ENCODE measurements around the gene ADM.

The ADM gene

GRCh38 chr11:10325277-10326011, 20.6 kb downstream of the ADM start:
- in situ Hi-C loops (cut with MboI; ENCODE audit: low sequenced_read_pairs): no loop called here

DNA sequence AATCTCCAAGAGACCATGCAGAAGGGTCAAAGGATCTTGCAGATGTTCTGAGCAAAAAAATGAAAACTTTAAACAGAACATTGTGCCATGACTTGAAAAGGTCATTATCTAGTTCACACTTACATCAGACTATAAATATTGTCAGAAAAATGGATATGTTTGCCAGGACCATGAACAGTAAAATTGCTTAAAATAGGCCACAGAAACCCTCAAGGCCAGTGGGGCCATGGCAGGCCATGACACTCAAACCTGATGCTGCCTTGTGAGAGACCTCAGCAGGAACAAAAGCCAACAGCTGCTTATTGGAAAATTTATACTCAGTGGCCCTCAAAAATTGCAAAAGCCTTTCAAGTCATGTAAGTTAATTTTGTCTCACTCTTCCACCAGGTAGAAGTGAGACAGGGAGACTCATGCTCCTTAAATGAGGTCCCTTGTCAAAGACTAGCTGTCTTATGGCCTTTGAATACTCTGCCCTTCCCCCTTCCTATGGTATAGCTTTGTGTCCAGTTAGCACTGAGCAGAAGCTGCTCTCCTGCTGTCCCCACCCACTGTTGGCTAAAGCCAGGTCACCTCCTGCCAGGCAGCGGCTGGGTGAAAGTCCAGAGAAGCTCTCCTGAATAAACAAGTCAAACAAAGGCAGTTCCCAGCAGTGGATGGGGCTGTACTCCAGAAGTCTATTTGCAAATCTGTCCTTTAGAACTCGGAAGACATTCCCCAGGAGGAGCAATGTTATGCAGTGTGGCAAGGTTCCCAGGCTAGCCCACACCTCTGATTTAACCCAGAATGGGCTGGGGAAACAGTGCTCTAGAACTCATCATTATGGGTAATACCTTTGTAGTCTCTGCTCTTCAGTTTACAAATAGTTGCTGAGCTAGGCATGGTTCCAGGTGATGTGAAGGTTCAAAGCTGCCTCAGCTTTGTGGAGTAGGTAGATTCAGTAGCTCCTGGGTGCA, 21.4 kb downstream of the ADM start:
- in situ Hi-C loops (cut with MboI; ENCODE audit: low sequenced_read_pairs): no loop called here

- in situ Hi-C loops (cut with MboI; ENCODE audit: low sequenced_read_pairs): no loop called here
These were observed 22.4 kb downstream of the ADM start for GRCh38 chr11:10327254-10327653.

DNA sequence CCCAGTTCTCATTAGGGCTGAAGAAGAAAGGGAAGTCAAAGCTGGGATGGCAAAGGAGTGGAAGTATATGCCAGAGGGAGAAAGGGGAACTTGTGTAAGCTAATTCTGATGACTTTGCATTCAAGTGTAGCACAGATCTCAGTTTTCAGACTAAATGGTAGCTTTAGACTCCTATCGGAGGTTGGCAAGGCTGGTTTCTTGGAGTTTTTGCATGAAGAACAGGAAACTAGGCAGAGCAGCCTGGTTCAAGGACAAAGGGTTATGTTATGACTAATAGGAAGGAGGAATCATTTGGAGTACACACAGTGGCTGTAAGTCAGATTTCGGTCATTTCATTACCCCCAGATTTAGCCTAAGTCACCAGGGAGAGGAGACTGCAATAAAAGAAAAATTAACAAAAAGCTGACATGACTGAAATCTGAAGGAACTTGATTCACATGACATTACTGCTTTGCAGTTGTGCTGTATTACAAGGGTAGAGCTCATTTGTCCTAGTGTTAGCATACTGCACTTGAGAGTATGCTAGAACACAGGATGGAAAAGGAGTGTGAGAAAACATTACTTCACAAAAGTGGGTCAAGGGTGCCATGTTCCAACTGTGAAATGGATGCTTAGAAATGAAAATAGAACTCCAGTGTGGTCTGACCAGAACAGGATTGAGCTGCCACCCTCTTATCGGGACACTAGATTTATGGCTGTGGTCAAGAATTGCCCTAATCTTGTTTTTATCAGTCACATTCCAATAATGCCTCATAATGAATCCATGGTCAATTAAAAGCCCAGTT, 23.6 kb downstream of the ADM start:
- in situ Hi-C loops (cut with MboI; ENCODE audit: low sequenced_read_pairs): no loop called here

GRCh38 chr11:10329356-10329755, 24.5 kb downstream of the ADM start:
- in situ Hi-C loops (cut with MboI; ENCODE audit: low sequenced_read_pairs): no loop called here

DNA sequence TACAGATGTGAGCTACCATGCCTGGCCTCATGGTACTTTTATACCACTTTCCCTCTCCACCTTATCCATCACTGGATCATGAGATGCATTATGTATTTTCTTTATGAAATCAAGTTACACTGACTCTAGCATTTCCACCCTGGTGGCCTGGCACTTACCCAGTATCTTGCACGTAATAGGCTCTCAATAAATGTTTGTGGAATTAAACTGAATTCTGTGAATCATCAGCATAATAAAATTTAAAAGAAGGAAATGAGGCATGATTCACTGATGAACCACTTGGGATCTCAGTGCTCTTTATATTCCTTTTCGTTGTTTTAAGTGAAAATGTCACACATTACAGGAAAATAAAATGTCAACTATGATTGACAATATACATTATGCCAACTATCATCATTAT, 25.1 kb downstream of the ADM start:
- in situ Hi-C loops (cut with MboI; ENCODE audit: low sequenced_read_pairs): no loop called here

- in situ Hi-C loops (cut with MboI; ENCODE audit: low sequenced_read_pairs): no loop called here
These were observed 26.8 kb downstream of the ADM start for GRCh38 chr11:10331548-10332289.

DNA sequence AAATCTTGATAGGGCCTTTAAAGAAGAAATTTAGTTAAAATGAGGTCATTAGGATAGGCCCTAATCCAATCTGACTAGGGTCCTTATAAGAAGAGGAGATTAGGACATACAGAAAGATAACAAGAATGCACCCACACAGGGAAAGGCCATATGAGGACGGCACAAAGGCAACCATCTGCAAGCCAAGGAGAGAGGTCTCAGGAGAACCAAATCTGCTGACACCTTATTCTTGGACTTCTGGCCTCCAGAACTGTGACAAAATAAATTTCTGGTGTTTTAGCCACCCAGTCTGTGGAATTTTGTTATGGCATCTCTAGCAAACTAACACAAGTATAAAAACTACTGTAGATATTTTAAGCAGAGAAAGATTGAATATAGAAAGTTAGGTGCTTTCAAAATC, 28.6 kb downstream of the ADM start:
- in situ Hi-C loops (cut with MboI; ENCODE audit: low sequenced_read_pairs): no loop called here

DNA sequence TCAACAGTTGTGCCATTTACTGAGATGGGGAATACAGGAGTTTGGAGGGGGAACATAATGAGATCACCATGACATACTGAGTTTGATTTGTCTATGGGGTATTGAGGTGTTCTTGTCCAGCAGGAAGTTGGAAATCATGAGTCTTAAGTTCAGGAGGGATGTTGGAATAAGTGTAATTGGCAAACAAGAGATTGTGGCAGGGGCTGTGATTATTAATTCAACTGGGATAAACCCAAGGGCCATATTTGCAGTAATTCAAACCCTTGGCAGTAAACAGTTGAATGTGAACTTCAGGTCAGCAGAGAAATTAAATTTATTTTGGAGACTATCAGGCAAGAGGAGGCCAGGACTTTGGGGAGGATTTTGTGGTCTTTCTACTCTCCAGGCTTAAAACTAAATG, 33.4 kb downstream of the ADM start:
- in situ Hi-C loops (cut with MboI; ENCODE audit: low sequenced_read_pairs): no loop called here

DNA sequence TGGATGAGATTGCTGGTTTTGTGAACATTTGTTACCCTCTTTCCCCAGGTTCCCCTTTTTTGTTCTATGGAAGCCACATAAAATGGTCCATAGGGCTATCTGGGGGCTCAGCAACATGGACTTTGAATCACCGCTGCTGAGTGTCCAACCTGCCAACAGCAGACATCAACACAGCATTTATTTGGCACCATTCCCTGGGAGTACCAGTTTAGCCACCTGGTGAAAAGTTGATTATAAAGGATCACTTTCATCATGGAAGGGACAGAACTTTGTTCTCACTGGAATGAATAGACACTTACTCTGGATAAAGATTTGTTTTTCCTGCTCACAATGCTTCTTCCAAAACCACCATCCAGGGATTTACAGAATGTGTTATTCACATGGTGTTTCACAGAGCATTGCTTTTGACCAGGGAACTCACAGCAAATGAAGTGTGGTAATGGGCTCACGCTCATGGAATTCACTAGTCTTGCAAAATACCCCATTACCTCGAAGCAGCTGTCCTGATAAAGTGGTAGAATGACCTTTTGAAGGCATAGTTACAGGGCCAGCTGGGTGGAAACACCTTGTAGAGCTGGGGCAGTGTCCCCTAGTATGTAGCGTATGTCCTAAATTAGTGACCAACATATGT, 43.9 kb downstream of the ADM start:
- in situ Hi-C loops (cut with MboI; ENCODE audit: low sequenced_read_pairs): no loop called here

DNA sequence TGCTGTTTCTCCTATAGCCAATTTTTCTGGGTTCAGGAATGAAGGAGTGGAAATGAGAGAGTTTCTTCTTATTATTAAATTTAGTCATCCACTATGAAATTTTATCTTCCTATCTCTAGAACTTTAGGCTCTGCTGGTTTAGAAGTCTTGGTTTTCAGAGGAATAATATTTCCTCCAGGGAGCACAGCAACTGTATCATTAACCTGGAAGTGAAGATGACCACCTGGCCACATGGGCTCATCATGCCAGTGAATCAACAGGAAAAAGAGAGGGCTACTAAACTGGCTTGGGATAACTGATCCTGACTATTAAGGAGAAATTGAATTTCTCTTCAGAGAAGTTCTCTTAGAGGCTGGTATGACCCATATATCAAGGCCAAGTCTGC, 44.4 kb downstream of the ADM start:
- in situ Hi-C loops (cut with MboI; ENCODE audit: low sequenced_read_pairs): no loop called here

GRCh38 chr11:10349806-10350205, 44.9 kb downstream of the ADM start:
- in situ Hi-C loops (cut with MboI; ENCODE audit: low sequenced_read_pairs): no loop called here

DNA sequence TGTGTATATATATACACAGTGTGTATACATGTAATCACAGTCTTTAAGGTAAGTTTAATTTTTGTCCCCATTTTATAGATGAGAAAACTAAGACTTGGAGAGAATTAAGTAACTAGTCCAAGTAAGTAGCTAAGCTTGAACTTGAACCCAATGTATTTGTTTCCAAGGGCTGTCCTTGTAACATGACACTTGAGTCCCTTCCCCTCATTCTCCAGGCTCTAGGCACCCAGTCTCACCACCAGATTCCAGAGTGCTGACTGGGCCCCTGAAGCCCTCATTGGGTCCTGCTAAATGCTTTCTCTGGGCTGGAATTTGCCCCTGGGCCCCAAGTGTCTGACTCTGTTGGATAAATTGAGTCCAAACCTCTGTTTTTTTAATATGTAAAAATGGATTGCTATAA, 45.5 kb downstream of the ADM start:
- in situ Hi-C loops (cut with MboI; ENCODE audit: low sequenced_read_pairs): no loop called here

DNA sequence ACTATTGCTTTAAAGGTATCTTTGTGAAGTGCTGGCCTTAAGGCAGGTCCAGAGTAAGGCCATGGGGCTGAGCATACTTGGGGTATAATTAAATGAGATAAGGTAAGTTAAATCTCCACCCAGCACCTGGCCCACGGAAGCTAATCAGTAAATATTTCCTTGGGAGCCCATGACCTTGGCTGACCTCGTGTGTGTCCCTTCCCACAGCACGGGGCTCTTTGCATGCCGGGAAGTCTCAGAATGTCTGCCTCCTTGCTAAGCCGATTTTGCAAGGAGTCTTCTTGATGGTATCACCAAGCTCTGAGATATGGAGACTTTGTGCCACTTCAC, 46.5 kb downstream of the ADM start:
- in situ Hi-C loops (cut with MboI; ENCODE audit: low sequenced_read_pairs): no loop called here

DNA sequence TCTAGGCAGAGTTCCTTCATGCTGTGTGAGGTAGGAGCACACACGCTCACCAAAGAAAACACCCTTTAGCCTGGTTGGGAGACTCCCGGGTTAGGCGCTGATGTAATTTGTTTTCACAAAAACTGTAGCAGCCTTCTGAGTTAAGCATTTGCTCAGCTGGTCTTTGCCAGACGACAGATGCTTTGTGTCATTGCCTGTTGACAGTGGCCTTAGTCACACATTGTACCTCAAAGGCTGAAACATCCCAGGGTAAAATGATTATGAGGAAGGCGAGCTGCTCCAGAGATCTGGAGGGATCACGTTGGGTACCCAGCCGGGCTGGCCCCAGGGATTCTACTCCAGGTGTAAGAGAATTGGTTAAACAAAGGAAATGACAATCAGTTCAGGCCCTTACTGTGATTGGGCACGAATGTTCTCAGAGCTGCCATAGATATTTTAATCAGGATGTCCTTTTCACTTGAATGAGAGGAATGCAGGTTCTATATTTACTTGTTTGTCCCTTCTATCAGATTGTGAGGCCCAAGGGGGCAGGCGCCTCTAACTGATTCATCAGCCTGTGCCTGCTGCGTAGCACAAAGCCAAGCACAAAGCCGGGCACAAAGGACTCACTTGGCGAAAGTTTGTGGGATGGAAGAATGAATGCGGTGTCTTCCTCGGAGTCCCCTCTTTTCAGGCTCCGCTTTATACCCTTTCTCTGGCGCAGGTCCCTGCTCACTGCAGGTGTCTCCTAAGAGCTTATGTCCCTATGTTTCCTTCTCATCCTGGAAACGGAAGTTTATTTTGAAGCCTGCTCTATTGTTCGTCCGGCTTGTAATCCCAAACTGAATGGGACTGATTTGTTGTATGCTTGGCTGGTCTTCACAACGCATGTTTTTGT, 47.1 kb downstream of the ADM start:
- in situ Hi-C loops (cut with MboI; ENCODE audit: low sequenced_read_pairs): no loop called here

- in situ Hi-C loops (cut with MboI; ENCODE audit: low sequenced_read_pairs): no loop called here
These were observed 48.2 kb downstream of the ADM start for GRCh38 chr11:10352921-10353550.

DNA sequence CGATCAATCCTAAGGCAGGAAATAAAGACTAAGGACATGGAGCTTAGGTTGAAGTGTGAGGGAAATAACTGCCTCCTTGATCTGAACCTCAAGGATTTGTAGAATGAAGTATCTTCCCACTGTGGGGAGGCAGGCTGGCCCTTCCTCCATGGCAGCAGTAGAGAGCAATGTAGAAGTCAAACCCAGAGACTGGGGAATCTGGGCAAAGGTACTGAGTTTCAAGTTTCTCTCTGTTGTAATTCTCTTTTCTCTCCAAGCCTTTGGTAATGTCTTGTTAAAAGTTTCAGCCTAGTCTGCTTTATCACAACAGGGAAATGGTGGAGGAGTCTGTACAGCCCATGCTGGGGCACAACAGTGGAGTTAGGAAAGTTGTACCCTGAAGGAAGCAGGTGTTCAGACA, 49.5 kb downstream of the ADM start:
- in situ Hi-C loops (cut with MboI; ENCODE audit: low sequenced_read_pairs): no loop called here

DNA sequence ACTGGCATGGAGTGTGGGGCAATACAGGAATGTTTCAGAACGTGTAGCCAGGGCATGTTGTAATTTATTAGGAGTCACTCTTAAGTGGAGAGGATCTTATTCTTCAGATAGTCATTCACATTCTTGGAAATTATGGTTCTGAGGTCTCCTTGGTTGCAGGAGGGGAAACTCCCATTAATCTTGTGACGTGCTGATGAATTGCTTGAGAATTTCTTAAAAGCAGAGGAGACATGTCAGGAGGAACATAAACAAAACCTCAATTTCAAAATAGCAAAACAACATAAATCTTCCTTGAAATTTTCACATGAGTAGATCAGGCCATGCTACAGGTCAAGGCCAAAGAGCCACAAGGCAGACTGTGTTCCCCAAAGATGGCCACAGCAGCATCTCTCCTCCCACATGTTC, 50.4 kb downstream of the ADM start:
- in situ Hi-C loops (cut with MboI; ENCODE audit: low sequenced_read_pairs): no loop called here

GRCh38 chr11:10356161-10356560, 51.3 kb downstream of the ADM start:
- in situ Hi-C loops (cut with MboI; ENCODE audit: low sequenced_read_pairs): no loop called here
